H1 (cell line): ENCODE measurements around the gene CENPP. TPM values are rescaled to one million over a fixed set of nuclear protein-coding genes. Genes with fewer than 3 reads are reported as not detected.

Experiments used
- CTCF ChIA-PET: fragments of 300-600 bp; sonication (Branson Sonifier 250); formaldehyde crosslinking; loops from one replicate; lab custom pipeline; 2021; ENCODE audit not compliant: partially characterized antibody; lab: Charles Lee
- POLR2A ChIA-PET: fragments of 300-600 bp; sonication (Branson Sonifier 250); formaldehyde crosslinking; loops from one replicate; lab custom pipeline; 2021; ENCODE audit warnings: inconsistent platforms; ENCODE audit not compliant: partially characterized antibody; lab: Charles Lee
- DNase-seq, 2 experiments: peaks; one replicate each; pipeline versions ENCODE4 v3.0.0 to v3.0.0-alpha.2; 2010 to 2022; ENCODE audit warnings: low spot score in 2 of 2, low read depth in 1 of 2, mixed read lengths in 1 of 2
- FAIRE-seq: peaks from 2 replicates; lab custom pipeline; 2011; peaks lifted over from hg19 to GRCh38; lab: Jason Lieb, UNC
- H2AFZ ChIP-seq: 2 replicates; pipeline ENCODE4 v1.8.1; 2012; ENCODE audit warnings: low read length, inconsistent platforms
- H2AK5ac ChIP-seq: 2 replicates; pipeline ENCODE4 v1.6.1; 2013; ENCODE audit warnings: low read depth, low read length
- H2BK120ac ChIP-seq: replicated peaks from 2 replicates; pipeline ENCODE3; 2013; ENCODE audit warnings: low read depth, low read length, inconsistent platforms
- H2BK12ac ChIP-seq: 2 replicates; pipeline ENCODE4 v1.6.1; 2013; ENCODE audit warnings: low read depth, low read length
- H2BK15ac ChIP-seq: 2 replicates; pipeline ENCODE4 v1.6.1; 2013; ENCODE audit warnings: low read length
- H2BK20ac ChIP-seq: 2 replicates; pipeline ENCODE4 v1.6.1; 2013; ENCODE audit warnings: low read length
- H2BK5ac ChIP-seq: 2 replicates; pipeline ENCODE4 v1.6.1; 2013; ENCODE audit warnings: low read depth, low read length
- H3K14ac ChIP-seq: 2 replicates; pipeline ENCODE4 v1.6.1; 2013; ENCODE audit warnings: inconsistent platforms; ENCODE audit not compliant: insufficient read length
- H3K18ac ChIP-seq: 2 replicates; pipeline ENCODE4 v1.6.1; 2013; ENCODE audit warnings: low read length; ENCODE audit errors: extremely low read depth
- H3K23ac ChIP-seq: 2 replicates; pipeline ENCODE4 v1.6.1; 2013; ENCODE audit warnings: inconsistent platforms; ENCODE audit not compliant: insufficient read length
- H3K23me2 ChIP-seq: 2 replicates; pipeline ENCODE4 v1.6.1; 2013; ENCODE audit warnings: low read depth, low read length
- H3K27ac ChIP-seq: 2 replicates; pipeline ENCODE4 v1.6.1; 2011; ENCODE audit warnings: low read depth, low read length, inconsistent platforms
- H3K27me3 ChIP-seq, 4 experiments: replicated peaks in 1 of 4; 1 replicate in 1 of 4; 2 replicates in 3 of 4; pipeline versions ENCODE4 v1.6.1 to v1.8.1; 2011 to 2013; ENCODE audit warnings: low read length in 3 of 4, mild to moderate bottlenecking in 3 of 4, inconsistent platforms in 2 of 4, mixed read lengths in 2 of 4, moderate library complexity in 1 of 4; ENCODE audit not compliant: control insufficient read depth in 3 of 4, insufficient read depth in 3 of 4; ENCODE audit errors: extremely low read depth in 1 of 4
- H3K36me3 ChIP-seq, 4 experiments: 2 replicates each; pipeline versions ENCODE4 v1.6.1 to v1.8.1; 2011 to 2013; ENCODE audit warnings: mild to moderate bottlenecking in 4 of 4, low read length in 3 of 4, moderate library complexity in 2 of 4, control low read depth in 1 of 4, inconsistent platforms in 1 of 4; ENCODE audit not compliant: insufficient read depth in 4 of 4, control insufficient read depth in 2 of 4
- H3K4ac ChIP-seq: replicated peaks from 2 replicates; pipeline ENCODE3; 2013; ENCODE audit warnings: low read length, low read depth, mixed read lengths, inconsistent platforms; ENCODE audit not compliant: insufficient read length
- H3K4me1 ChIP-seq, 4 experiments: replicated peaks in 1 of 4; 1 replicate in 1 of 4; 2 replicates in 3 of 4; pipeline versions ENCODE4 v1.6.1 to v1.8.1; 2011 to 2013; ENCODE audit warnings: low read length in 3 of 4, inconsistent platforms in 2 of 4, mixed read lengths in 1 of 4; ENCODE audit not compliant: insufficient read depth in 4 of 4, control insufficient read depth in 3 of 4
- H3K4me2 ChIP-seq, 2 experiments: 2 replicates each; pipeline versions ENCODE4 v1.6.1 to v1.8.1; 2011 to 2013; ENCODE audit warnings: low read depth in 2 of 2, low read length in 2 of 2, control low read depth in 1 of 2, inconsistent platforms in 1 of 2, mild to moderate bottlenecking in 1 of 2; ENCODE audit not compliant: insufficient read depth in 1 of 2
- H3K4me3 ChIP-seq, 4 experiments: fragments of 200-600, 300-600 bp in 1 of 4; sonication (generic), shearing (Covaris generic), sonication (Bioruptor Twin) in 1 of 4; 2 replicates each; pipeline versions ENCODE4 v1.5.1 to v1.8.1; 2011 to 2016; ENCODE audit warnings: low read length in 4 of 4, low read depth in 3 of 4, control low read depth in 2 of 4, inconsistent platforms in 2 of 4, mild to moderate bottlenecking in 2 of 4, mixed read lengths in 1 of 4, moderate library complexity in 1 of 4; ENCODE audit not compliant: insufficient read depth in 2 of 4; ENCODE audit errors: extremely low read depth in 1 of 4
- H3K56ac ChIP-seq: replicated peaks from 2 replicates; pipeline ENCODE3; 2013; ENCODE audit warnings: low read depth, mild to moderate bottlenecking, mixed read lengths, low read length, inconsistent platforms; ENCODE audit not compliant: insufficient read length
- H3K79me1 ChIP-seq: 2 replicates; pipeline ENCODE4 v1.6.1; 2013; ENCODE audit warnings: low read depth, low read length, control low read depth
- H3K79me2 ChIP-seq, 2 experiments: 2 replicates each; pipeline versions ENCODE4 v1.6.1 to v1.8.1; 2012 to 2013; ENCODE audit warnings: low read length in 2 of 2, mild to moderate bottlenecking in 2 of 2, inconsistent platforms in 1 of 2; ENCODE audit not compliant: insufficient read depth in 2 of 2, control insufficient read depth in 1 of 2
- H3K9ac ChIP-seq, 4 experiments: replicated peaks in 1 of 4; 1 replicate in 1 of 4; 2 replicates in 3 of 4; pipeline versions ENCODE4 v1.6.1 to v1.8.1; 2011 to 2013; ENCODE audit warnings: low read depth in 3 of 4, low read length in 3 of 4, control low read depth in 2 of 4, mild to moderate bottlenecking in 2 of 4, moderate library complexity in 2 of 4, inconsistent platforms in 1 of 4; ENCODE audit errors: extremely low read depth in 1 of 4
- H3K9me3 ChIP-seq, 2 experiments: 2 replicates each; pipeline versions ENCODE4 v1.6.1 to v1.8.1; 2012 to 2013; ENCODE audit warnings: mild to moderate bottlenecking in 2 of 2, moderate library complexity in 2 of 2, control low read depth in 1 of 2, inconsistent platforms in 1 of 2, low read depth in 1 of 2, low read length in 1 of 2, mixed read lengths in 1 of 2; ENCODE audit not compliant: insufficient read depth in 2 of 2
- H4K20me1 ChIP-seq, 2 experiments: replicated peaks in 1 of 2; 2 replicates each; pipeline versions ENCODE3 to v1.8.1; 2011 to 2013; ENCODE audit warnings: inconsistent platforms in 2 of 2, low read length in 2 of 2, mild to moderate bottlenecking in 1 of 2; ENCODE audit not compliant: insufficient read depth in 2 of 2, control insufficient read depth in 1 of 2
- H4K5ac ChIP-seq: 2 replicates; pipeline ENCODE4 v1.6.1; 2013; ENCODE audit warnings: low read length, low read depth, mixed read lengths, inconsistent platforms; ENCODE audit not compliant: insufficient read length
- H4K8ac ChIP-seq: 2 replicates; pipeline ENCODE4 v1.8.0; 2013; ENCODE audit warnings: mild to moderate bottlenecking, moderate library complexity, low read length, inconsistent platforms; ENCODE audit not compliant: insufficient read depth; ENCODE audit errors: extremely low read depth
- H4K91ac ChIP-seq: replicated peaks from 2 replicates; pipeline ENCODE3; 2013; ENCODE audit warnings: low read length, mixed read lengths, inconsistent platforms; ENCODE audit not compliant: insufficient read length
- NANOG ChIP-seq: IDR thresholded peaks from 2 replicates; pipeline ENCODE4 v1.6.1; 2011; ENCODE audit warnings: low read length, low read depth, mild to moderate bottlenecking, inconsistent platforms; ENCODE audit not compliant: insufficient read depth, poor library complexity, severe bottlenecking
- TEAD4 ChIP-seq: IDR thresholded peaks from 2 replicates; pipeline ENCODE4 v1.6.1; 2012; ENCODE audit warnings: low read depth, low read length, inconsistent platforms, mixed read lengths
- whole genome bisulfite sequencing, 2 experiments: shearing (Covaris generic) in 1 of 2; methylation state at CpG; one replicate each; pipeline versions ENCODE4 v1.1.6 to v1.1.7; 2013 to 2015; ENCODE audit warnings: low lambda C conversion rate in 2 of 2, mixed read lengths in 2 of 2, inconsistent platforms in 1 of 2, low coverage in 1 of 2, missing lambda C conversion rate in 1 of 2; ENCODE audit not compliant: insufficient replicate concordance in 2 of 2, insufficient coverage in 1 of 2, insufficient read length in 1 of 2; ENCODE audit errors: extremely low coverage in 1 of 2, missing lambda C conversion rate in 1 of 2; 5-methylcytosine and 5-hydroxymethylcytosine counted together
- polyA plus RNA-seq, 7 experiments: library from polyadenylated mRNA; depleted of rRNA in 3 of 7; stranded (reverse) in 5 of 7; unstranded in 2 of 7; fragments of >200 nt in 5 of 7; fragments of 200-250 nt in 2 of 7; gene quantifications; 1 replicate in 5 of 7; 2 replicates in 1 of 7; 4 replicates in 1 of 7; pipeline versions ENCODE4 v1.2.1 to v1.2.3, GENCODE V29; 2011 to 2013; ENCODE audit warnings: missing spikeins in 2 of 7, mixed read lengths in 2 of 7
- total RNA-seq: library from RNA; stranded (reverse); fragmentation: NEBNext Ultra II Directional; extraction: Animal tissue kit (Norgen Biotek cat#: 25700); gene quantifications from 2 replicates; pipeline ENCODE4 v1.2.1, GENCODE V29; 2021

The CENPP gene
- total and polyA plus RNA-seq, 2 of the 8 experiments (the other 6 are each of a cell fraction or from before 2014, with no cell fraction given) = 2.7 to 10.8 TPM

GRCh38 chr9:92642041-92642451 lies 316.3 kb downstream of the CENPP start:
- 89% methylated on average over 8 of the region's 8 CpGs; no CpG with 5 or more reads in 1 of the 2 experiments for WGBS, 2 experiments
- Histone ChIP-seq H3K4me3 (no peak overlapping the region), H2AFZ (no peak overlapping the region), H2AK5ac (no peak overlapping the region), H3K23me2 (no peaks in the 10 kb centered on the region), H2BK20ac (no peak overlapping the region), H3K4me1 (no peaks in the 10 kb centered on the region), H2BK15ac (no peak overlapping the region), H3K14ac (no peak overlapping the region), H3K56ac (no peak overlapping the region), H3K79me2 (no peaks in the 10 kb centered on the region), H4K91ac (no peak overlapping the region), H3K36me3 (peaks cover 2 to 14% (median 10%) of the 10 kb centered on the region in 4 experiments; a peak in 5 of 8 replicates), H3K4ac (no peak overlapping the region), H3K27me3 (no peaks in the 10 kb centered on the region), H2BK5ac (no peak overlapping the region), H3K79me1 (peaks cover 4% of the 10 kb centered on the region; the same call in 1 of the 2 replicates), H3K27ac (no peak overlapping the region), H2BK12ac (no peak overlapping the region), H3K18ac (no peak overlapping the region), H4K20me1 (peaks cover 0 to 3% of the 10 kb centered on the region in 2 experiments), H3K23ac (no peak overlapping the region), H4K8ac (no peak overlapping the region), H3K4me2 (no peak overlapping the region), H2BK120ac (no peak overlapping the region), H3K9me3 (no peaks in the 10 kb centered on the region), H3K9ac (no peak overlapping the region), H4K5ac (no peak overlapping the region)
- no peak for DNase-seq
- no peak for FAIRE-seq
- CTCF ChIA-PET = no interaction called here
- POLR2A ChIA-PET = no interaction called here
- TF ChIP-seq TEAD4 = no peak
- TF ChIP-seq NANOG = no peak
